HUES64 (cell line): ENCODE measurements around the gene CENPT.
"Not testable (repeated sequence)": the region's sequence is repeated elsewhere in the genome, so short reads cannot be mapped to it uniquely, and the experiment has no call there.

Experiments
- H3K27ac ChIP-seq: 2 replicates; pipeline ENCODE4 v1.7.0; 2013; ENCODE audit warnings: low read depth, low read length, inconsistent platforms
- H3K27me3 ChIP-seq: 2 replicates; pipeline ENCODE4 v1.6.1; 2013; ENCODE audit warnings: mild to moderate bottlenecking, low read length; ENCODE audit not compliant: insufficient read depth
- H3K36me3 ChIP-seq: 2 replicates; pipeline ENCODE4 v1.6.1; 2013; ENCODE audit warnings: mild to moderate bottlenecking, low read length; ENCODE audit not compliant: insufficient read depth
- H3K4me1 ChIP-seq: 2 replicates; pipeline ENCODE4 v1.6.1; 2013; ENCODE audit warnings: mild to moderate bottlenecking, low read length, moderate library complexity; ENCODE audit not compliant: insufficient read depth
- H3K4me3 ChIP-seq: 2 replicates; pipeline ENCODE4 v1.5.1; 2013; ENCODE audit warnings: mild to moderate bottlenecking, low read length, moderate library complexity
- H3K9ac ChIP-seq: 2 replicates; pipeline ENCODE4 v1.6.1; 2013; ENCODE audit warnings: mild to moderate bottlenecking, low read depth, low read length
- H3K9me3 ChIP-seq: 2 replicates; pipeline ENCODE4 v1.6.1; 2013; ENCODE audit warnings: low read depth, low read length; ENCODE audit not compliant: insufficient read depth
- WGBS: fragments of 150-250, 120-280 bp; methylation state at CpG from one replicate; pipeline ENCODE4 v1.1.7; 2013; ENCODE audit warnings: missing lambda C conversion rate; 5-methylcytosine and 5-hydroxymethylcytosine counted together

Gene CENPT

GRCh38 chr16:67873435-67874370 lies 26.2 kb upstream of the CENPT start:
- Histone ChIP-seq H3K4me3 (peak overlapping the region; percentile 97), H3K9ac (peak overlapping the region; percentile 93), H3K9me3 (no peaks in the 10 kb centered on the region), H3K4me1 (peaks cover 8% of the 10 kb centered on the region; the same call in 1 of the 2 replicates), H3K27me3 (no peaks in the 10 kb centered on the region), H3K27ac (peak overlapping the region; percentile 62), H3K36me3 (peaks cover 63% of the 10 kb centered on the region)
- 26% methylated on average over 23 of the region's 23 CpGs for WGBS

GRCh38 chr16:67872631-67873434 lies 25.3 kb upstream of the CENPT start, which contains the start of gene EDC4:
TSS of gene EDC4 (plus strand) at chr16:67873052. CDS start at chr16:67873262, 210 bp downstream.
- Histone ChIP-seq H3K36me3 (peaks cover 63% of the 10 kb centered on the region), H3K4me1 (peaks cover 8% of the 10 kb centered on the region; the same call in 1 of the 2 replicates), H3K9ac (peak within 1 kb of the TSS; percentile 93), H3K9me3 (no peaks in the 10 kb centered on the region), H3K4me3 (peak within 1 kb of the TSS; percentile 97), H3K27me3 (no peaks in the 10 kb centered on the region), H3K27ac (peak within 1 kb of the TSS; percentile 62)
- WGBS, result 5% methylated on average over 72 of the region's 72 CpGs

- Histone ChIP-seq H3K36me3 (peaks cover 63% of the 10 kb centered on the region), H3K9ac (no peak overlapping the region), H3K4me3 (peak overlapping the region; percentile 97), H3K9me3 (no peaks in the 10 kb centered on the region), H3K4me1 (peaks cover 8% of the 10 kb centered on the region; the same call in 1 of the 2 replicates), H3K27ac (no peak overlapping the region), H3K27me3 (no peaks in the 10 kb centered on the region)
- WGBS, result 75% methylated on average over 2 of the region's 2 CpGs
Measured at GRCh38 chr16:67872131-67872630, 24.7 kb upstream of the CENPT start.

GRCh38 chr16:67871256-67871655 lies 23.8 kb upstream of the CENPT start:
- 85% methylated on average over 3 of the region's 3 CpGs for WGBS
- H3K36me3 ChIP-seq, result peaks cover 63% of the 10 kb centered on the region

DNA sequence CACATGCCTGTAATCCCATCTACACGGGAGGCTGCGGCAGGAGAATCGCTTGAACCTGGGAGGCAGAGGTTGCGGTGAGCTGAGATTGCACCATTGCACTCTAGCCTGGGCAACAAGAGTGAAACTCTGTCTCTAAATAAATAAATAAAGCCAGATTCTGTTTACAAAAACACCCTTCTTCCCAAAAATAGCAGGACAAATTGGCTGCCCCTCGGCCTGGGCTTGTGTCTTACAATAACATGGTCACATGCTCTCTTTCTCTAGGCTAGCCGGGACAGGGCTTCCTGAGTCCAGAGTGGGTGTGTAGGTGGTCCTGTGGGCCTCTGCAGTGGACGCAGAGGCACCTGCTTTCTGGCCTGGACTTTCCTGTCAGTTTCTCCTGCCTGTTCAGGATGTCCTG lies 22.2 kb upstream of the CENPT start:
- Histone ChIP-seq H3K27me3 (no peaks in the 10 kb centered on the region), H3K36me3 (peaks cover 72% of the 10 kb centered on the region), H3K9me3 (no peaks in the 10 kb centered on the region), H3K4me3 (no peak overlapping the region), H3K4me1 (peaks cover 8% of the 10 kb centered on the region; the same call in 1 of the 2 replicates), H3K27ac (no peak overlapping the region), H3K9ac (no peak overlapping the region)
- WGBS, result 96% methylated on average over 7 of the region's 7 CpGs

More at GRCh38 chr16:67871256-67871655, 23.8 kb upstream of the CENPT start:
- no peak overlapping the region for H3K27ac ChIP-seq
- no peak overlapping the region for H3K4me3 ChIP-seq
- no peak overlapping the region for H3K9ac ChIP-seq
- peaks cover 8% of the 10 kb centered on the region; the same call in 1 of the 2 replicates for H3K4me1 ChIP-seq
- H3K27me3 ChIP-seq, result no peaks in the 10 kb centered on the region
- H3K9me3 ChIP-seq, result no peaks in the 10 kb centered on the region

GRCh38 chr16:67868290-67868689 lies 20.8 kb upstream of the CENPT start:
- peaks cover 77% of the 10 kb centered on the region for H3K36me3 ChIP-seq
- no peak overlapping the region for H3K4me3 ChIP-seq
- no peaks in the 10 kb centered on the region for H3K4me1 ChIP-seq
- no peak overlapping the region for H3K27ac ChIP-seq
- H3K9ac ChIP-seq, result no peak overlapping the region
- H3K27me3 ChIP-seq, result no peaks in the 10 kb centered on the region
- no peaks in the 10 kb centered on the region for H3K9me3 ChIP-seq
- 96% methylated on average over 6 of the region's 6 CpGs for WGBS

GRCh38 chr16:67865318-67865717 lies 17.8 kb upstream of the CENPT start:
- Histone ChIP-seq H3K9ac (no peak overlapping the region), H3K36me3 (peaks cover 71% of the 10 kb centered on the region), H3K27me3 (no peaks in the 10 kb centered on the region), H3K4me1 (no peaks in the 10 kb centered on the region), H3K27ac (no peak overlapping the region), H3K4me3 (no peak overlapping the region), H3K9me3 (no peaks in the 10 kb centered on the region)
- WGBS, result 85% methylated on average over 2 of the region's 2 CpGs

GRCh38 chr16:67864594-67864993 lies 17.1 kb upstream of the CENPT start:
- Histone ChIP-seq H3K9me3 (no peaks in the 10 kb centered on the region), H3K9ac (no peak overlapping the region), H3K4me1 (no peaks in the 10 kb centered on the region), H3K27ac (no peak overlapping the region), H3K4me3 (no peak overlapping the region), H3K27me3 (no peaks in the 10 kb centered on the region), H3K36me3 (peaks cover 65% of the 10 kb centered on the region)
- WGBS, result 84% methylated on average over 2 of the region's 2 CpGs

DNA sequence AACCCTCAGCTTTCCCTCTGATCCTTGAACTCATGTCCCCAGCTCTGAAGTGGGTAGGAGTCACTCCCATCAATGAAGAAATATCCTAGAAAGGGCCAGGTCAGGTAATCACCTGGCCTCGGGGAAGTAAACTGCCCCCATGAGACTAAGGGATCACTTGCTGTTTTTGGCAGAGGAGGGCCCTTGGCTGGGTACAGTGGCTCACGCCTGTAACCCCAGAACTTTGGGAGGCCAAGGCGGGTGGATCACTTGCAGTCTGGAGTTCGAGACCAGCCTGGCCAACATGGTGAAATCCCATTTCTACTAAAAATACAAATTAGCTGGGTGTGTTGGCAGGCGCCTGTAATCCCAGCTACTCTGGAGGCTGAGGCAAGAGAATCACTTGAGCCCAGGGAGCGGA lies 16.6 kb upstream of the CENPT start:
- H3K4me1 ChIP-seq, H3K27ac ChIP-seq, H3K4me3 ChIP-seq, H3K27me3 ChIP-seq, H3K9me3 ChIP-seq, H3K9ac ChIP-seq: not testable (repeated sequence)
- 93% methylated on average over 6 of the region's 6 CpGs for WGBS
- peaks cover 61% of the 10 kb centered on the region for H3K36me3 ChIP-seq

- Histone ChIP-seq H3K27me3 (no peaks in the 10 kb centered on the region), H3K36me3 (peaks cover 49% of the 10 kb centered on the region), H3K4me3 (no peak overlapping the region), H3K9ac (no peak overlapping the region), H3K4me1 (no peaks in the 10 kb centered on the region), H3K27ac (no peak overlapping the region), H3K9me3 (no peaks in the 10 kb centered on the region)
- 93% methylated on average over 11 of the region's 11 CpGs for WGBS
Measured at GRCh38 chr16:67862623-67863583, 15.4 kb upstream of the CENPT start.
